IPS-11a (cell line): Measurements from ENCODE around the gene AKAP8.
"Not testable (repeated sequence)": the region's sequence is repeated elsewhere in the genome, so short reads cannot be mapped to it uniquely, and the experiment has no call there.

Experiments
- H3K4me3 ChIP-seq: one replicate; pipeline ENCODE4 v1.5.1; 2013; ENCODE audit warnings: low read depth, low read length, control low read depth

The AKAP8 gene

DNA sequence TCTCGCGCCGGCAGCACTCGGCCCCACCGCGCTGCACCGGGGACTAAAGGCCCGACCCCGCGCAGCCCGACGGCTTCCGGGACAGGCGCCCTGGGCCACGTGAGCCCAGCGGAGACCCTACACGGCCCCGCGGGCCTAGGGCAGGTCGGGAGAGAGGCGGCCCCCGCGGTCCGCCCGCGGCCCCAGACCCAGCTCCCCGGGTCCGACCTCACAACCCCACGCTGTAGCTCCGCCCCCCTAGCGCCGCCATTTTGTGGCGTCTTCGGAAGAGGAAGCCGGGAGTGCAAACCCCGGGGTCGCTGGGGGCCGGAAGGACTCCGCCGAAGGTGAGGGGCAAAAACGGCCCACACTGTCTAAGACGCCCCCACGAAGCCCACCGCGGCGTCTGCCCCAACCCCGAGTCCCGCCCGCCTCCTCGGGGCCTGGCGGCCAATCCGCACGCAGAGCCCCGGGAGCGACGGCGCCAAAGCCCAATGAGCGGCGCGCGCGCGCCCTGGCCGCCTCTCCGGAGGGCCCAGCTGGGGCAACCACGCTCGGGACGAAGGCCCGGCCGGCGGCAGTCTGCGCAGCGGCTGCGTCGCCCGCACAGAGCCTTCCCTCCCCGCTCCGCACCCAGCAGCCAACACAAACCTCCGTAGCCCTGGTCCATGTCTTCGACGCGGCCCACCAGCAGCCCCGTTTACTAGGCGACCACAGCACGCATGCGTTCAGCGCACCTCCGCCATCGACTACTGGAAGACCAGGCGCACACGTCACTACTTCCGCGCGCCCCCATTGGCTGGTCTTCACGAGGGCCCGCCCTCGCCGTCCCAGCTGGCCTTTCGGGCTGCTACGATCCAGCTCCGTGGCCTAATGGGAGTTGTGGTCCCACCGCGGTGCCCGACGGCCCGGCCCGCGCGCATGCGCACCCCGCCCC is at the start of gene AKAP8:
Gene AKAP8 (minus strand): TSS at position 705 of the 916 bp plus-strand sequence. CDS start 56 bp downstream, at position 649.
- H3K4me3 ChIP-seq: peak within 1 kb of the TSS; percentile 82

DNA sequence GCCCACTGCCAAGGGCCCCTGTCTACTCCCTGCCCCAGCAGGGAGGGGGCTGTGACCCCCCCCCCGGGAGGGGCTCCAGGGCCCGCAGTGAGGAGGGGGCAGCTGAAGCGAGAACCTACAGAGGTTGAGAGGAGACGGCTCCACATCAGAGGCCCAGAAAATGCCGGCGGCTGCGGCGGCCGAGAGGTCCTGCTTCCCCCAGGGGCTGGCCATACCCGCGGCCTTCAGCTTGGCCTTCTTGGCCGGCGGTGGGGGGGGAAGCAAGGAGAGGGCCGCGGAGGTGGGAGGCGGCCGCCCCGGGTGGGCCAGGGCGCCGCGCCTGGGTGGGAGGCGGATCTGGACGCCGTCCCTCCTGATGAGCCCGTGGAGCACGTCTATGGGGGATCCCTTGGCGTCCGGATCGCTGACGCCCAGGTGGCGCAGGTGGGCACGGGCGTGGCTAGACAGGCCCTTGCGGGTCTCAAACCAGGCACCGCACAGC is 48.4 kb upstream of the AKAP8 start:
- no peak overlapping the region for H3K4me3 ChIP-seq

DNA sequence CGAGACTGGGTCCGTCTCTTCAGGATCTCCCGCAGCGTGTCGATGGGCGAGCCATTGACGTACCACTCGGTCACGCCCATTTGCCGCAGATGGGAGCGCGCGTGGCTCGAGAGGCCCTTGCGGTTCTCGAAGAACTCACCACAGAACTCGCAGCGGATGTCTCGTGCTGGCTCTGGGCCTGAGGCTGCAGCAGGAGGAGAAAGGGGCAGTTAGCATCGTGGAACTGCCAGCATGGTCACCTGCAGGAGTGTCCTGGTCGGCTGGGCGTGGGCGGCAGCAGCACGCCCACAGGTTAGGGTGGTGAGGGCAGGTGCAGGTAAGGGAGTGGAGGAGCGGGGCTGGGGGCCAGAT is 47.7 kb upstream of the AKAP8 start:
- H3K4me3 ChIP-seq: no peak overlapping the region

DNA sequence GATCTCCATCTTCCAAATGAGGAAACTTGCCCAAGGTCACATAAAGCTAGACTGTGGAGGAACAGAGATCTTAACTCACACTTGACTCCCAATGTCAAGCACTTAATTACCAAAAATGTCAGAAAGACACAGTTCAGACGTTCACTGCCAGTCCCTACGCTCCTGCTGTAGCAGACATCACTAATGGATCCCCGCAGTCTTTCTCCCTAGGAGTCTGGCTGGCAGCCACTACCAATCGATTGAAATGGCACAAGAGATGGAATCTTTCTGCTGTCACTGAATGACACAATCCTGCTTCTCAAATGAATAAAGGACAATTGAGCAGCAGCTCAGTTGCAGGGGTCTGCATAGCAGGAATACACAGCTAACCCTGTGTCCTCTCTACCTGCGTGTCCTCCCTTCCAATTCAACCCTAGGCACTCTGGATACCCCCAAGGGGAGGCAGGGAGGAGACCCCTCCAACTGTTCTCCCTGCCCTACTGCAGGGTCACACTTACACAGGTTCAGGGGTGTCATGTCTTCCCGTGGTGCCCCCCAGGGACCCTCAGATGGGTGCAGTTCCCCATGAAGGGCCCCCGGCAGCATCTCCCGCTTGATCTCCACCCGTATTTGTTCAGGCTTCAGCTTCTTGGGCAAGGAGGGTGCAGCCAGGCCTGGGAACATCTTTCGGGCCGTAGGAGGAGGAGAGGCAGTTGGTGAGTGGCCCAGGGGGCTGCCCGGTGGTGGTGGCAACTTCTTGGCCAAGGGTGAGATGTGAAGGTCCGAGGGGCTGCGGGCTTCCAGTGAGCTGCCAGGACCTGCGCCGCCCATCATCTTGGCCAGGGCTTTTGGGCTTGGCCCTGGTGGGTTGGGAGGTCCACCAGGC is 47.1 kb upstream of the AKAP8 start:
- no peak overlapping the region for H3K4me3 ChIP-seq

DNA sequence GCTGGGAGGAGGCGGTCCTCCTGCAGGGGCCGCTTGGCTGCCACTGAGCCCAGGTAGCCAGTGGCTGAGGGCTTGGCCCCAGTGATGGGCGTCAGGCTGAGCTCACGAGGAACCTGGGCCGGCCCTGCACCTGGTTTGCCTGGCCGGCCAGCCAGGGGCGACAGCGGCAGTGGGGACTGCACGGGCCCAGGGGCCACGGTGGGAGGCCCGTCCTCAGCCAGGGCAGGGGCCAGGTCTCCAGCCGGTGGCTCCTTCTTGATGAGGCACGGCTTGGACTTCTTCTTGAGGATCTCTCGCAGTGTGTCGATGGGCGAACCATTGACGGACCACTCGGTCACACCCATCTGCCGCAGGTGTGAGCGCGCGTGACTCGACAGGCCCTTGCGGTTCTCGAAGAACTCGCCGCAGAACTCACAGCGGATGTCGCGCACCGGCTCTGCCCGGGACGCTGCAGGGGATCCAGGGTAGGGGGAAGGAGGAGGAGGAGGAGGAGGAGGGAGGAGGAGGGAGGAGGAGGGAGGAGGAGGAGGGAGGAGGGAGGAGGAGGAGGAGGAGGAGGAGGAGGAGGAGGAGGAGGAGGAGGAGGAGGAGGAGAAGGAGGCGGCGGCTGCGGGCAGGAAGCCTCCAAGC is 45.8 kb upstream of the AKAP8 start:
- no peak overlapping the region for H3K4me3 ChIP-seq

DNA sequence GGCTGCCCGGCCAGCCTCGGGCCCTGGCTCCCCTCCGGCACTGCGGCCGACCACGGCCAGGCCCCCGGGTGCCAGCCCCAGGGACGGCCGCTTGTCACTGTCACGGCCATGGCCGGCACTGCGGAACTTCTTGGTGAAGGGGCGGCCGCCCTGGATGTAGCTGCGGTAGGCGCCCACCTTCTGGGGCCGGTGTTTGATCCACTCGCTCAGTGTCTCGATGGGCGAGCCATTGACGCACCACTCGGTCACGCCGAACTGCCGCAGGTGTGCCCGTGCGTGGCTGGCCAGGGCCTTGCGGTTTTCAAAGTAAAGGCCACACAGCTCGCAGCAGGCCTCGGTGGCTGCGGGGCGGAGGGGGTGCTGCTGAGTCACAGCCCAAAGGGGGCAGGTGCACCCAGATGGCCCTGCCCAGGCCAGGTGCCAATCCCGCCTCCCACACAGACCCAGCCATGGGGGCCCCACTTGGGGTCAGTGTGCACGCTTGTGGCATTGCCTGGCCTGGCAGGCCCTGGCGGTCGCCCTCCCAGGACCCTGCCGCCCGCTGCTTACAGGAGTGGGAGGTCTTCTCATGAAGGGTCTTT is 45.2 kb upstream of the AKAP8 start:
- no peak overlapping the region for H3K4me3 ChIP-seq

GRCh38 chr19:15424121-15424520 is 44.5 kb upstream of the AKAP8 start:
- H3K4me3 ChIP-seq: no peak overlapping the region

DNA sequence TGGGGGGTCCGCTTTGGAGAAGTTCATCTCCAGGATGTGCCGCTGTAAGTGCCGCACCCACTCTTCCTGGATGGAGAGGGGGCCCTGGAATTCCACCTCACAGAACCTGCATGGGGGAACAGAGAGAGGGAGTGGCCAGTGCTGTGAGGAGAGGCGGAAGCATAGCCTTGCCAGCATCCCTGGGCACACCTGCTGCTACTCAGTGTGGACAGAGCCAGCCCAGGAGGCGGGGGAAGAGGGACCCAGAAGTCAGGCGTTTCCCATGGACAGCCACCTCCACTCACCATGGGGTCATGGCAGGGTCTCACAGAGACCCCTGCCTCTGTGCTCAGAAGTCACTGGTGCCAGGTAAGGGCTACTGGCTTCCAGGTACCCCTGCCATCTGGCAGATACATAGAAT is 43.5 kb upstream of the AKAP8 start:
- no peak overlapping the region for H3K4me3 ChIP-seq

GRCh38 chr19:15422296-15423075 is 42.9 kb upstream of the AKAP8 start:
- no peak overlapping the region for H3K4me3 ChIP-seq

DNA sequence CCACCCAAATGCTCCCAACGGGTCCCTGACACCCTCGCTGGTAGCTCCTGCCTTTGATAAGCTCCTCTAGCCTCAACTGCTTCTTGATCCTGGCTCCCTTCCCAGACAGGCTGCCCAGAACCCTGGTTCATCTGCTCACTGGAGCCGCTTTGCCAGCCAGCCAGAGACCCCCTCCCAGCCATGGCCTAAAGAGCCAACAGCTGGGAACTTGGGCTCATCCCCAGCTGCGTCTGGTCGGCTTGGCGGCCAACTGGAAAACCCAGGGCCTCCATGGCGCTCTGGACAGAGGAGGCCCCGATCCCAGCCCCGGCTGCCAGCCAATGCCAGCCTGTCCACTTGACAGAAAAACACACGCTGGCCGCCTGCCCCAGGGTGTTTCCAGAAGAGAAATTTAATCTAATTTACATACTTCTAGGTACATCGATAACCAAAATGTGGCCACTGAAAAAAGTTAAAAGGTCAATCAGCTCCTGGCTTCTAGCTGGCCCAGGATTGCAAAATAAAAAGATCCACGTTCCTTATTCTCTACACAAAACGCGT is 42.2 kb upstream of the AKAP8 start:
- no peak overlapping the region for H3K4me3 ChIP-seq

DNA sequence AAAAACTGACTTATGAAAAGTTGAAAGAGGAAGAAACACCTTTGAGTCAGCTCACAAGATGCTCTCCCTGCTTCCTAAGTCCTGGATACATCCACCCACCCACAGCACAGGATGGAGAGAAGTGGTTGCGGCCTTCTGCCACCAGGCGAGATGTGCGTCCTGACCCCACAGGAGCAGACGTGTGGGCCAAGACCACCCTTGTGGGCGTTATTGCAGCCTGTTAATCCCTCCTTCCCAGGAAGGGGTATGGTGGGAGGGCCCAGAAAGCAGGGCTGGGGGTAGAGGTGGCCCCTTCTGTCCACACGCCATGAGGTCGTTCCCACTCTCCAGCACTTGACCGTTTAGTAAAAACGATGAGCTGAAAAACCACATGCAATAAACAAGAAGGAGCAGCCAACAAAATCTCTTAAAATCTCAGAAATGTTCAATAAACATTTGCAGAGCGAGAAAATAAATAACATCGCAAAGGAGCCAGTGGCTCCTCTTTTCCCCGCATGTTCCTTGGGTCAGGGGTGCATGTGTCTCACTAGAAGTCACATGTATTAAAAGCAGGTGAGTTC is 41.6 kb upstream of the AKAP8 start:
- no peak overlapping the region for H3K4me3 ChIP-seq

- H3K4me3 ChIP-seq: no peak overlapping the region
Observed at GRCh38 chr19:15419413-15420025, 39.9 kb upstream of the AKAP8 start.

GRCh38 chr19:15418579-15419412 is 39.2 kb upstream of the AKAP8 start, which contains the start of gene AKAP8L:
AKAP8L (minus strand) TSS chr19:15418988; CDS start chr19:15418923, 65 bp downstream.
- peak within 1 kb of the TSS; percentile 97 for H3K4me3 ChIP-seq

GRCh38 chr19:15418231-15418578 is 38.6 kb upstream of the AKAP8 start:
- H3K4me3 ChIP-seq: peak overlapping the region; percentile 97

DNA sequence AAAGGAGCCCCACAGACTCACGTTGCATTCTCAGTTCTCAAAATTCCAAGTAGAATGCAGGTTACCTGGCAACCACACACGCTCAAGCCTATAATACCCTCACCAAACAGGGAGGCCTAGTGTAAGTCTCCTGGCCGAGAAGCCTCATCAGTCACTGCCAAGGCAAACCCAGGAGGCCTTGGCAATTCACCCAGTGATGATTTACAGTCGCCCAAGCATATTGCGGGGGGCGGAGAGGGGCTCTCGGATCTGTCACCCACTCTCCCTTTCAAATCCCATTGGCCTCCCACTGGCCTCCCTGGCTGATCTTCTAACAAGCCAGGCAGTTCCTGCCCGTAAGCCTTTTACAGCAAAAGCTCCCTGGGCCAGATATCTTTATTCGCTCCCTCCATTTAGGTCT is 38.1 kb upstream of the AKAP8 start:
- peak overlapping the region; percentile 97 for H3K4me3 ChIP-seq

- no peak overlapping the region for H3K4me3 ChIP-seq
Observed at GRCh38 chr19:15412832-15413231, 33.2 kb upstream of the AKAP8 start.

GRCh38 chr19:15411351-15411750 is 31.8 kb upstream of the AKAP8 start:
- not testable (repeated sequence) for H3K4me3 ChIP-seq

GRCh38 chr19:15404780-15405211 is 25.2 kb upstream of the AKAP8 start:
- H3K4me3 ChIP-seq: no peak overlapping the region
